ENCODE results near the gene ANTKMT. TPM values are rescaled to one million over a fixed set of nuclear protein-coding genes. Genes with fewer than 3 reads are reported as not detected.

Gene ANTKMT
- total and polyA plus RNA-seq, 8 donors = 7.7 to 52.9 (median 14.1) TPM

DNA sequence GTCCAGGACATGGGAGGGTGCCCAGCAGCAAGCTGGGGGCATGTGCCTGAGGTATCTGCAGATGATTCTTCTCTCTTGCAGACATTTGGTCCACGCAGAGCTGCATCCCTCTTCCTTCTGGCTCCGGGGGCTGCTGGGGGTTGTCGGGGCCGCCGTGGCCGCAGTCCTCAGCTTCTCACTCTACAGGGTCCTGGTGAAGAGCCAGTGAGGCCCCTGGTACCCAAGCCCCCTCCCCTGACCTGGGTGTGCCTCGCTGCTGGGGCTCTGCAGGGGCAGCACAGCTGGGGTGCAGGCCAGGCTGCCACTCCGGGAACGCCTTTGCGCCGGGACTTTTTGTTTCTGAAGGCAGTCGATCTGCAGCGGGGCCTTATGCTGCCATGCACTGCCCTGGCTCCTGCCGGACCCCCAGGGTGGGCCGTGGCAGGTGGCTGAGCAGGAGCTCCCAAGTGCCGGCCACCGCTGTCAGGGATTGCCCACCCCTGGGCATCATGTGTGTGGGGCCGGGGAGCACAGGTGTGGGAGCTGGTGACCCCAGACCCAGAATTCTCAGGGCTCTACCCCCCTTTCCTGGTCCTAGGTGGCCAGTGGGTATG lies 47.5 kb upstream of the ANTKMT start:
- ATAC-seq = no peak
- peaks cover 0 to 56% of the 10 kb centered on the region in 2 donors for H3K36me3 ChIP-seq

DNA sequence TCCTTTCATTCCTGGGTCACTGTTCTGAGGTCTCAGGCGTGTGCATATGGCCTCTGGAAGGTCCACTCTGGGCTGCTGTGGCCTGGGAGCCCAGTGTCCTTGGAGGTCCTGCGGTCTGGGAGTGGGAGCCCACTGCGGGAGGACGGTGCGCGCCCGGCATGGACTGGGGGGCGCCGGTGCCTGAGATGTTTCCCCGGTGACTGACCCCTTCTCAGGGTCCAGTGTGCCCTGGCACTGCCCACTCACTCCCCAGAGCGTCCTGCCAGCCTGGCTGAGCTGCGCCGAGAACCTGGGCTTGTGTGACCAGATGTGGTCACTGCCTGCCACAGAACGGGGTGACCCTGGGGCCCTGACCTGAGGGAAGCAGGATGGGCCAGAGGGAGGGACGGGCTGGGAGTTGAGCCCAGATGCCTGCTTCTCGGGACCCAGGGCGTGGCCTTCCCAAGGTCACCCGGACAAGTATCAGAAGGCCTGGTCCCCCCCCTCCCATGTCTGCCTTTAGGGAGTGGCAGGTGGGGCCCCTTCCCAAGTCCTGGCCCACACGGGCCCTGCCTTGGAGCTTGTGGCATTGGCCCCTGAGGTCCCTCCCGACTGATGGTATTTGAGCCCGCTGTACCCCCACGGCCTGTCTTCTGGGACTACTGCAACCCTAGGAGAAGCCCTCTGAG lies 46.6 kb upstream of the ANTKMT start:
- TF ChIP-seq, protein P1, sequence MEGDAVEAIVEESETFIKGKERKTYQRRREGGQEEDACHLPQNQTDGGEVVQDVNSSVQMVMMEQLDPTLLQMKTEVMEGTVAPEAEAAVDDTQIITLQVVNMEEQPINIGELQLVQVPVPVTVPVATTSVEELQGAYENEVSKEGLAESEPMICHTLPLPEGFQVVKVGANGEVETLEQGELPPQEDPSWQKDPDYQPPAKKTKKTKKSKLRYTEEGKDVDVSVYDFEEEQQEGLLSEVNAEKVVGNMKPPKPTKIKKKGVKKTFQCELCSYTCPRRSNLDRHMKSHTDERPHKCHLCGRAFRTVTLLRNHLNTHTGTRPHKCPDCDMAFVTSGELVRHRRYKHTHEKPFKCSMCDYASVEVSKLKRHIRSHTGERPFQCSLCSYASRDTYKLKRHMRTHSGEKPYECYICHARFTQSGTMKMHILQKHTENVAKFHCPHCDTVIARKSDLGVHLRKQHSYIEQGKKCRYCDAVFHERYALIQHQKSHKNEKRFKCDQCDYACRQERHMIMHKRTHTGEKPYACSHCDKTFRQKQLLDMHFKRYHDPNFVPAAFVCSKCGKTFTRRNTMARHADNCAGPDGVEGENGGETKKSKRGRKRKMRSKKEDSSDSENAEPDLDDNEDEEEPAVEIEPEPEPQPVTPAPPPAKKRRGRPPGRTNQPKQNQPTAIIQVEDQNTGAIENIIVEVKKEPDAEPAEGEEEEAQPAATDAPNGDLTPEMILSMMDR (IDR thresholded peaks at IDR 0.05) = no peak
- Histone ChIP-seq H3K4me3 (no peak overlapping the region), H3K36me3 (peaks cover 0 to 54% of the 10 kb centered on the region in 2 donors), H3K27ac (no peak overlapping the region), H3K4me1 (peaks cover 9 to 34% of the 10 kb centered on the region in 2 donors), H3K9me3 (no peaks in the 10 kb centered on the region), H3K27me3 (peaks cover 0 to 33% of the 10 kb centered on the region in 2 donors)
- no peak for DNase-seq
- no peak for ATAC-seq
- intact Hi-C loops (cut with DNase I) = no loop called here

More for the DNA sequence above, 47.5 kb upstream of the ANTKMT start:
- peaks cover 11 to 40% of the 10 kb centered on the region in 2 donors for H3K4me1 ChIP-seq
- intact Hi-C loops (cut with DNase I) = no loop called here
- H3K9me3 ChIP-seq = no peaks in the 10 kb centered on the region
- DNase-seq = no peak
- H3K27me3 ChIP-seq = peaks cover 0 to 33% of the 10 kb centered on the region in 2 donors
- TF ChIP-seq, protein P1 (IDR thresholded peaks at IDR 0.05) = no peak
- H3K27ac ChIP-seq = no peak overlapping the region
- no peak overlapping the region for H3K4me3 ChIP-seq

DNA sequence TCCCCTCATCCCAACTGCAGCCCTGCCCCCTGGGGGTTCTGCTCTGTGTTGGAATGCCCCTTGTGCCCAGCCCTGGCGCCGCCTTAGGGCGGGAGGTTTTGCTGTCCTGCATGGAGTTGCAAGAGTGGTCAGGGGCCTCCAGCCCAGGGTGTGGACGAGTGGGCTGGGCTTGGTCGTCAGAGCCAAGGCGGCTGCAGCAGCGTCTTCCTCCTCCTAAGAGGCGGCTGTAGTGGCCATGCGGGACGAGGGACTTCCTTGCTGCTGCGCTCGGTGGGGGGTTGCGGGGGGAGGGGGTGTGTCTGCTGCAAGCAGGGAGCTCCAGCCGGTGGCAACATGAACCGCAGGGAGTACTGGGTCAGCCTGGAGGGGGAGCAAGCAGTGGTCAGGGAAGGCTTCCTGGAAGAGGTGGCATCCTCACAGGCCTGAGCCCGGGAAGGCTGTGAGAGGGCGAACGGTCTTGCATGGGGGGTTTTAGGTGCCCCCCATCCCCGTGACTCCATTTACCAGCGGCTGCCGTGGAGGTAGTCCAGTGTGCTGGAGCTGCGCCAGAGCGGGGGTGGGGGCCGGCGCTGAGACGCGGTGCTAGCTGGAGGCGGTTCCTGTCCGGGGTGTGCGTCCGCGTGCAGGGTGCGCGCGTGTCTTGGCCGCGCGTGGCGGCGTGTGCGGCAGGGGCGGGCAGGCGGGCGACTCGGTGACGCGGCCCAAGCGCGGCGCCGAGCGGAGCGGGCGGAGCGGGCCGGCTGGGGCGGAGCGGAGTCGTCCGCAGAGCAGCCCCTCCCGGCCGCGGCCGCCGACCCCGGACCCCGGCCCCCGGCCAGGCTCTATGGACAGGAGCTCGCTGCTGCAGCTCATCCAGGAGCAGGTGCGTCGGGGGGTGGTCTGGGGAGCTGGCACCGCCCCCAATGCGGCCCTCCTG lies 45.7 kb upstream of the ANTKMT start, which contains the start of gene RHBDL1:
RHBDL1 (plus strand) TSS at position 704 of the 916 bp plus-strand sequence; CDS start at position 824, 120 bp downstream.
- Histone ChIP-seq H3K4me3 (no peak within 1 kb of the TSS), H3K9me3 (no peaks in the 10 kb centered on the region), H3K27me3 (peaks cover 0 to 33% of the 10 kb centered on the region in 2 donors), H3K4me1 (peaks cover 11 to 34% of the 10 kb centered on the region in 2 donors), H3K36me3 (peaks cover 0 to 45% of the 10 kb centered on the region in 2 donors), H3K27ac (no peak within 1 kb of the TSS)
- DNase-seq (no peak), ATAC-seq (no peak)
- intact Hi-C loops (cut with DNase I) = no loop called here
- TF ChIP-seq, protein P1 (IDR thresholded peaks at IDR 0.05) = no peak

DNA sequence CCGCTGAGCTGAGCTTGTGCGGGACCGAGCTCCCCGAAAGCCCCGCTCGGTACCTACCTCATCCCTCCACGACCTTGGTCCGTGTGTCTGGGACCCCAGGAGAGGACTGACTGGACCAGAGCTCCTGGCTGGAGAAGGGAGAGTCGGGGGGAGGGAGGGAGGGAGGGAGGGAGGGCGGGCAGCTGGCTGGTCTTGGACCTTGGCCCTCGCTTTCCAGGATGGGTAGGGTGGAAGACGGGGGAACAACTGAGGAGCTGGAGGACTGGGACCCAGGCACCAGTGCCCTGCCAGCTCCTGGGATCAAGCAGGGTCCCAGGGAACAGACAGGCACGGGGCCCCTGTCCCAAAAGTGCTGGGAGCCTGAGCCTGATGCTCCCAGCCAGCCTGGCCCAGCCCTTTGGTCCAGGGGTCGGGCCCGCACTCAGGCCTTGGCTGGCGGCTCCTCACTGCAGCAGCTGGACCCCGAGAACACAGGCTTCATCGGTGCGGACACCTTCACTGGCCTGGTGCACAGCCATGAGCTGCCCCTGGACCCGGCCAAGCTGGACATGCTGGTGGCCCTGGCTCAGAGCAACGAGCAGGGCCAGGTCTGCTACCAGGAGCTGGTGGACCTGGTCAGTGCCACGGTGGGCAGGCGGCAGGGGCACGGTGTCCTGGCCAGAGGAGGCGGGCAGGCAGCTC lies 44.9 kb upstream of the ANTKMT start:
- H3K9me3 ChIP-seq = no peaks in the 10 kb centered on the region
- H3K36me3 ChIP-seq = peaks cover 0 to 38% of the 10 kb centered on the region in 2 donors
- no peak overlapping the region for H3K4me3 ChIP-seq
- DNase-seq = no peak
- ATAC-seq = no peak
- peaks cover 14 to 38% of the 10 kb centered on the region in 2 donors for H3K4me1 ChIP-seq
- intact Hi-C loops (cut with DNase I) = no loop called here
- no peak overlapping the region for H3K27ac ChIP-seq
- H3K27me3 ChIP-seq = peaks cover 0 to 33% of the 10 kb centered on the region in 2 donors
- TF ChIP-seq, protein P1 (IDR thresholded peaks at IDR 0.05) = no peak

Data from left lung (tissue), 10 donors.